ENCODE data around the gene ST13. TPM values are rescaled to one million over a fixed set of nuclear protein-coding genes. Genes with fewer than 3 reads are reported as not detected.
A peak's percentile ranks its signal among the peaks of the same experiment; 100 is the strongest.
"Not testable (repeated sequence)": the region's sequence is repeated elsewhere in the genome, so short reads cannot be mapped to it uniquely, and the experiment has no call there.

ST13 gene
- total RNA-seq, 1 donor from 2014 or later = 241 TPM

GRCh38 chr22:40834619-40835018 lies 21.8 kb downstream of the ST13 start:
- DNase-seq = no peak

- DNase-seq = no peak
Observed at GRCh38 chr22:40829131-40829530, 27.3 kb downstream of the ST13 start.

DNA sequence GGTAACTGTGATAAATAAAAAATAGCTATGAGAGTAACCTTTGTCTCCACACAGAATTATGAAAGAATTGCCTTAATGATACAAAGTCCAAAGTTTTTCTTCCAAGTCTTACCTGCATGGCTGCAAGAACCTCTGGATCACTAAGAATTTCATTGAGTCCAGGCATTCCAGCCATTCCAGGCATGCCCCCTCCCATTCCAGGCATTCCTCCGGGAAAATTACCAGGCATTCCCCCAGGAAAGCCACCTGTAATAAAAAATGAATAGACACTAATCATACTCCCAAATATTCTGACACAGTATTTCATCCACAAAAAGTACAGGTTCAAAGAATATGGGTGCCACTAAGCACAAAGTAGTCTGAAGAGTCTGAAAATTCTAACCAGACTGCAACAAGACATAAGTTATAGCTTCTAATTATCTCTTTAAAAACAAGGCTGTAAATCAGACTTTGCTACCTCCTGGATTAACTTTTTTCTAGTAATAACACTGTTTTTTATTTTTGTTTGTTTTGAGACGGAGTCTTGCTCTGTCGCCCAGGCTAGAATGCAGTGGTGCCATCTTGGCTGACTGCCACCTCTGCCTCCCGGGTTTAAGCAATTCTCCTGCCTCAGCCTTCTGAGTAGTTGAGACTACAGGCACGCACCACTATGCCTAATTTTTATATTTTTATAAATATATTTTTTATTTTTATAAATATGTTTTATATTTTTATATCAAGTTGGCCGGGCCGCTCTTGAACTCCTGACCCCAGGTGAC lies 29.3 kb downstream of the ST13 start:
- no peak for DNase-seq

DNA sequence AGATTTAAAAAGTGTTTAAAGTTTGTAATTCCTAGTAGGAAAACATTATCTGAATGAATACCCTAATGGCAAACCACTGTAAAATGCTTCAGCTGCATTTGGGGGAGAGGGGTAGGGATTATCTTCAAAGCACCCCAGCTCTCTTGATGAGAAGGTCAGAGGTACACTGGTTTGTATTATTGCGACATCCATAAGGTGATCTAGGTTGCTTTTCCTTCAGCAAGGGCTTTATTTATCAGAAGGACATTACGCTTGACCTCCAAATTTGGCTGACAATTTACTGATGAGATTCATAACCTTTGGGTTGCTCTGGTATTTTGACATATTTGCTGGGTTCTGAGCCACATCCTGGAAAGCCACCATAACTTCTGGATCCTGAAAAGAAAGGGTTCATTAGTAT lies 30.1 kb downstream of the ST13 start:
- DNase-seq = not testable (repeated sequence)

DNA sequence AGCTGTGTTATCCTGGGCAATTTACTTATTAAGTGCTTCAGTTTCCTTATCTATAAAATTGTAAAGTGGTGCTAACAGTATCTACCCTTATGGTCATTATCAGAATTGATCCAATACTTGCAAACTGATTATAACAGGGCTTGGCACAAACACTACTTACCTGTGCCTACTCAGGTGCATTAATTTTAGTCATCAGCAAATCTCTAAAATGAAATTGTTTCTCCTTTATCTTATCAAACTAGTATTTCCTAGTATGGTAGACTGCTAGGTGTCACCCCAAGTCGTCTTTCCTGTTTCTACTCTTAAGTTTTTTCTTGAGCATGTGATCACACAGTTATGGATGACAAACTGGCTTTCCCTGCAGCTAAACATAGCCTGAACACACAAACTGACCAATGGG lies 33.0 kb downstream of the ST13 start:
- DNase-seq = no peak

- peak; percentile 41 for DNase-seq
Observed at GRCh38 chr22:40819599-40820140, 36.8 kb downstream of the ST13 start.

DNA sequence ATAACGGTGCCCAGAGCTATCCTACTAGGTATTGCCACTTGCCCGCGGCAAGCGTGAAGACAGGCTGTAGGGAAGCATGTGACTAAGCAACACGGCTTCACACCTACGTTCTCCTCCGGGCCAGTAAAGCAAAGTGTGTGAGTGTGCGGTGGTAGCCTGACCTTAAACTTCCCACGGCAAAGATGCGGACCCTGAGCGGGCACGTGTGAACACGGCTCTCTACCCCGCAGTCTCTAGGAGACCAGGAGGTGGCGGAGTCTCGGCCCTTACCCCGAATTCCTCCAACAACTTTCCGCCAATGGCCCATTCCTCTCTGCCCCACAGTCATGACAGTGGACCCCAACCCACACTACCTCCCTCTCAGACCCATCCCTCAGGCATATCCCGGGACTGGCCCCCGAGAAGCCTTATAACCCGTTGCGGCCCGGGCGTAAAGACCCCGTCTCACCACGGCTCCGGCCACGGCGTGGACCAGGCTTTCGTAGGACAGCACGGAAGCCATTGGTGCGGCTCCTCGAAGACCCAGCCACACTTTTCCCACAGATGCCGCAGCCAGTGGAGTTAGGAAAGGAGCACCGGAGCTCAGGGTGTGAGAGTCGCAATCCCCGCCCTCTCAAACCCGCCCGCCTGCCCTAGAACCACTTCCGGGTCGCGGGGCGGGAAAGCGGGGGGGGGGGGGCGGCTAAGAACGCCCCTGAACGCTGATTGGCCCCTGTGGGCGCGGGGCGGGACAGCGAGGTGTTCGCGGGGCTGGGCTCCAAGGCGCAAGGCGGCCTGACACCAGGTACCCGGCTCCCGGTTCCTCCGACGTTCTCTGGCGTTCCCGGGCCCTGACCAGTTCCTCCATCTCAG lies 37.5 kb downstream of the ST13 start, which contains the start of gene SLC25A17:
TSS of gene SLC25A17 (minus strand) at position 600 of the 852 bp plus-strand sequence. CDS start at position 502, 98 bp downstream.
- peak; percentile 88 for DNase-seq

GRCh38 chr22:40818192-40818746 lies 38.2 kb downstream of the ST13 start:
- peak; percentile 3 for DNase-seq

DNA sequence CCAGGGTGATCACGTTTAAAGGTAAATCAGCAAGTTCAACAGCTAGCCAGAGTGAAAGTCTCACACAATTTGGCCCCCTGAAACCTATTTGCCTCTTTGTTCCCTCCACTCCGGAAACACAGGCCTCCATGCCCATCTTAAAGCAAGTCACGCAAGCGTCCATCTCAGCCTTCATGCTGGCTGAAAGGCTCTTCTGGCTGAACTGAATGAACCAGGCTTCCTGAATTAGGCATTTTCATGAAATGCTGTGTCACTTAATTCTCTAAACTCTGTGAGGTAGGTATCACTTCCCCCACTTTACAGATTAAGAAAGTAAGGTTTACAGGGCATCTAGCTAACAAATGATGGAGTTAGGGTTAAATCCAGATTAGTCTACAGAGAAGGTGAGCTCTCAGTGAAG lies 38.7 kb downstream of the ST13 start:
- no peak for DNase-seq

- no peak for DNase-seq
Observed at GRCh38 chr22:40813912-40814315, 42.5 kb downstream of the ST13 start.

- peak; percentile 24 for DNase-seq
Observed at GRCh38 chr22:40808018-40808841, 48.2 kb downstream of the ST13 start.

DNA sequence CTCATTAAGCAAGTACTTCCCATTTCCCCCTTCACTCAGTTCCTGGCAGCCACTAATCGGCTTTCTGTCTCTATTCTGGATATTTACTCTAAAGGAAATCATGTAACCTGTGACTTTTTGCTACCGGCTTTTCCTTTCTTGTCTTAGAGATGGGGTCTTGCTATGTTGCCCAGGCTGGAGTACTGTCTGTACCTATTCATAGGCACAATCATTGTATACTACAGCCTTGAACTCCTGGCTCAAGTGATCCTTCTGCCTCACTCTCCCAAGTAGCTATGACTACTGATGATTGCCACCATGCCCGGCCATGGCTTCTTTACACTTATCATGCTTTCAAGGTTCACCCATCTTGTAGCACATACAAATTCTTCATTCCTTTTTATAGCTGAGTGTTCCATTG lies 49.7 kb downstream of the ST13 start:
- DNase-seq = no peak

DNA sequence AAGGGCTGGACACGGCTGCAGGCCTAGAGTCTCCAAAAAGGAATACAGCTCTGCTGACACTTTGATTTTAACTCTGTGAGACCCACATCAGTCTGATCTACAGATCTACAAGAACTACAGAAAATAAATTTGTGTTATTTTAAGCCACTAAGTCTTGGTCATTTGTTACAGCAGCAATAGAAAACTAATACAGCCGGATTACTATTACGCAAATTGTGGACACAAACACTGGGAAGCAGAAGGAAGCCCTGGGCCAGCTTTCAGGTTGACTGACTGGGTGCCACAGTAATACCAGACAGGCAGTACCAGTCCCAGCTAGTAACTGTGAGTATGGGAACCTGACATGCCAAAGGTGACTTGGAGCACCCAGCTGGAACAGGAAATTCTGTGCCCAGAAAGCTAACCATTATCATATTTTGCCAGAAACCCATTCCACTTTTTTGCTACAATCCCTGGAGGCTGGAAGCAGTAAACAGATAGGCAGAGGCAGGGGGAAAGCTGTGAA lies 50.7 kb downstream of the ST13 start:
- no peak for DNase-seq

DNA sequence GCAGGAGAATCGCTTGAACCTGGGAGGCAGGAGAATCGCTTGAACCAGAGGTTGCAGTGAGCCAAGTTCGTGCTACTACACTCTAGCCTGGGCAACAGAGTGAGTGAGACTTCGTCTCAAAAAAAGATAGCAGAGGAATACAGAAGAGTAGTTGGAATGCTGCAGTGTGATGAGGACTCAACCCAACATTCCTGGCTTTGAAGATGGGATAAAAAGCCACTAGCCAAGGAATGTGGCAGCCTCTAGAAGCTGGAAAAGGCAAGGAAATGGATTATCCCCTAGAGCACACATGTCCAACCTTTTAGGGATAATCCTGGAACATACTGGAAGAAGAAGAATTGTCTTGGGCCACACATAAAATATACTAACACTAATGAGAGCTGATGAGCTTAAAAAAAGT lies 51.2 kb downstream of the ST13 start:
- DNase-seq = no peak

DNA sequence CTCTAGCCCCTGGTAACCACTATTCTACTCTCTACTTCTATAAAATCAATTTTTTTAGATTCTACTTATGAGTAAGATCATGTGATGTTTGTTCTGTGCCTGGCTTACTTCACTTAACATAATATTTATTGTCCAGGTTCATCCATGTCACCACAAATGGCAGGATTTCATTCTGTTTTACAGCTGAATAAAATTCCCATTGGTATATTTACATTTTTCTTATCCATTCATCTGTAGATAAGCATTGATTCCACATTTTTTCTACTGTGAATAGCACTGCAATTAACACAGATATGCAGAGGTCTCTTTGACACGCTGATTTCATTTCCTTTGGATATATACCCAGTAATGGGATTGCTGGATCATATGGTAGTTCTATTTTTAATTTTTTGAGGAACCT lies 53.1 kb downstream of the ST13 start:
- DNase-seq = no peak

- DNase-seq = no peak
Observed at GRCh38 chr22:40799008-40799407, 57.4 kb downstream of the ST13 start.

- no peak for DNase-seq
Observed at GRCh38 chr22:40797427-40797826, 59.0 kb downstream of the ST13 start.

DNA sequence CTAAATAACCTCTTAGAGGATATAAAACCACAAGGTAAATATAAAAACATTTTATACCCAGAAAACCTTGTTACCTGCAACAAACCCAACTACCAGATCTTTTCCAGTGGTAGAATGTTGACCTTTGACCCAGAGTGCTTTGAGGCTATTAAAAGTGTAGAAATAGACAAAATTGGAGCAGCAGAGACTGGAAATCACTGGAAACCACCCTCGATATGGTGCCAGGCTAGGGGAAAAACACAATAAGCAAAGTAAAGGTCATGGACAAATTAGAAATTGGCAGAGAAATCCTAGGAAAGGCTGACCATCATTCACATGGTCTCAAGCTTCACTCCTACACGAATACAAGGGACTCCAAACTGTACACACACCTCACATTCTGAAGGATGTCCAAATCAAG lies 64.0 kb downstream of the ST13 start:
- no peak for DNase-seq

DNA sequence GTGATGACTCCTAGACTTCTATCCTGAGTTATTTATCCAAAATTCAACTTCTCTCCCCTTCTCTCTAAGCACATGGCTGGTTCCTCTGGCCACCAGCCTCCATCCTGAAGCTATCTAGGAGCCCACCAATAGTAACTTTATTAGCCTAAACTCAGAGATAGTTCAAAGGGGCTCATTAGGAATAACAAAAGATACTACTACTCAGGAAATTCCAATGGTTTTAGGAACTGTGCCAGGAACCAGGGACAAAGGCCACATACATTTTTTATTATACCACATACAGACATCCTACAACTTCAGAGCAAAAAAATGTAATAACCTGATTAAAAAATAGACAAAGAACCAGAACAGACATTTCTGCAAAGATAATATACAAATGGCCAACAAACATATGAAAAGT lies 65.2 kb downstream of the ST13 start:
- peak; percentile 67 for DNase-seq

GRCh38 chr22:40789131-40789530 lies 67.3 kb downstream of the ST13 start:
- no peak for DNase-seq

- DNase-seq = peak; percentile 28
Observed at GRCh38 chr22:40782521-40782920, 73.9 kb downstream of the ST13 start.

DNA sequence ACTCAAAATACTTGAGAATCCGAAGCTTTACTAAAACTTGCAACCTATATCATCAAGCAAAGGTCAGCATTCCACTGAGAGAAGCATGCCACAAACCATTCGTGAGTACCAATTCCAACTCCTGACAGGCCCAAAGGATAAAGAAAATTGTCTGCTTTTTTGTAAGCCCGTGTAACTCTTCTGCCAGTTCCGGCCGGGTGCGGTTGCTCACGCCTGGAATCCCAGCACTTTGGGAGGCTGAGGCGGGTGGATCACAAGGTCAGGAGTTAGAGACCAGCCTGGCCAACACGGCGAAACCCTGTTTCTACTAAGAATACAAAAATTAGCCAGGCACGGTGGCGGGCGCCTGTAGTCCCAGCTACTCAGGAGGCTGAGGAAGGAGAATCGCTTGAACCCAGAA lies 74.7 kb downstream of the ST13 start:
- not testable (repeated sequence) for DNase-seq

All from dermis blood vessel endothelial cell (primary cell).